ENCODE results near the gene MAN2C1.

MAN2C1 gene

GRCh38 chr15:75367913-75368688 is at the start of gene MAN2C1:
TSS of gene MAN2C1 (minus strand) at chr15:75368607. CDS start at chr15:75368583, 24 bp downstream.
- DNase-seq = peak; percentile 91 to 98 (median 97)

- DNase-seq = no peak
Observed at GRCh38 chr15:75416584-75416983, 48.2 kb upstream of the MAN2C1 start.

- no peak for DNase-seq
Observed at GRCh38 chr15:75410196-75410595, 41.8 kb upstream of the MAN2C1 start.

- DNase-seq = no peak
Observed at GRCh38 chr15:75407083-75407482, 38.7 kb upstream of the MAN2C1 start.

DNA sequence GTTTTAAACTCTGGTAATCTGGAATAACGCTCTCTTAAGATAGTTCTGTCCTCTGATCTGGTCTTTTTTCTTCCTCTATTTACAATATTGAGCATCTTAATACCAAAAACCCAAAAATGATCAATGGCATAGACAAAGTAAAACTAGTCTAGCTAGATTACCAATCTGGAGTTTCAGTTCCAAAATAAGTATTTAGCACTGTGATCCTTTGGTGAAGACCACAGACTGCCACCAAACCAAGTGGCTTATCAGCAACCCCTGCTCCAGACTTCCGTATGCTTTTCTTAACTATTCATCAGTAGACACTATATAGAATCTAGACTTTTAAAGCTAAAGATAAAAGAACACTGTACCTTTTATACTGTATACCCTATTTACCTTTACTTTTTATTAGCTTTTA is 35.5 kb upstream of the MAN2C1 start:
- DNase-seq = no peak

DNA sequence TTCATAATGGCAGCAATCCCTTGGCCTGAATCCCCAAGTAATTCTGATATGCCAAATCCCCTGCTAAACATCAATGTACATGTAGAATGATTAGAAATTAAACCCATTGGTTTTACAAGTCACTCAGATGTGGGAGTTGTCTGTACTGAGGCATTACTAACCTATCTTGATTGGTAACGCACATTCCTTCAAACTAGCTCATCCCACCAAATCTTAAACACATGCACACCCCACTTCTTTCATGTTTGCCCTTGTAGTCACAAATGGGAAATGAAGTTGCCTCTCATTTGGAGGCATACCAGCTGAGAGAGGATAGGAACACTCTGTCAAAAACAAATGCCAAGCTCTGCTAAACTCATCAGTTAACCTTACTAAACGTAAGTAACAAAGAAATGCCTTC is 29.1 kb upstream of the MAN2C1 start:
- DNase-seq = no peak

DNA sequence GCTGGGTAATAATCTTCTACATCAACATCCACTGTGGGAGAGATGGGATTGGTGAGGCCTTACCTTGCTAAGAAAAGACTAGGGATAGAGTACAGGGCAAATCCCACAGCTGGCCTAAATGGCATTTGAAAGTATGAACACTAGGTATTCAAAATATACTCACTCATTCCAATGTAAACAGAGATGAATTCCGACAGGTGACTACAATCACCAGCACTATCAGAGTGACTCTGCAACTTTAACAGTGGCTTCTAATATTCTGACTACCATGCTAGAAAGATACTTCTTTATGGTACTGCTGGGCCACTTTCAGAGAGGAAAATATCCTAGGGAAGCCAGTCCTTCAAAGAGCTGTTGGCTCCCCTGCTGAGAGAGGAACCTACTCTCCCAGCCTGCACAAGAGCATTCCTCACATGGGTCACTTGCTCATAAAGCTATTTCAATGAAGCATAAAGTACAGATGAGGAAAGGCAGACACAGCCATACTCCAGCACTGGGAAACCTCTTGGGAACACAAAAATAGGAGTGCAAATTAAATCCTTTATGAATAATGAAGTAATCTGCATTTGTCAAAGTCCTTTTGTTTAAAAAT is 21.5 kb upstream of the MAN2C1 start:
- peak in 1 of 3 experiments; percentile 74 for DNase-seq

- peak in 1 of 3 experiments; percentile 87 for DNase-seq
Observed at GRCh38 chr15:75383986-75384385, 15.6 kb upstream of the MAN2C1 start.

- DNase-seq = no peak
Observed at GRCh38 chr15:75380773-75381172, 12.4 kb upstream of the MAN2C1 start.

- no peak for DNase-seq
Observed at GRCh38 chr15:75371901-75372688, 3.7 kb upstream of the MAN2C1 start.

- DNase-seq = no peak
Observed at GRCh38 chr15:75371486-75371885, 3.1 kb upstream of the MAN2C1 start.

DNA sequence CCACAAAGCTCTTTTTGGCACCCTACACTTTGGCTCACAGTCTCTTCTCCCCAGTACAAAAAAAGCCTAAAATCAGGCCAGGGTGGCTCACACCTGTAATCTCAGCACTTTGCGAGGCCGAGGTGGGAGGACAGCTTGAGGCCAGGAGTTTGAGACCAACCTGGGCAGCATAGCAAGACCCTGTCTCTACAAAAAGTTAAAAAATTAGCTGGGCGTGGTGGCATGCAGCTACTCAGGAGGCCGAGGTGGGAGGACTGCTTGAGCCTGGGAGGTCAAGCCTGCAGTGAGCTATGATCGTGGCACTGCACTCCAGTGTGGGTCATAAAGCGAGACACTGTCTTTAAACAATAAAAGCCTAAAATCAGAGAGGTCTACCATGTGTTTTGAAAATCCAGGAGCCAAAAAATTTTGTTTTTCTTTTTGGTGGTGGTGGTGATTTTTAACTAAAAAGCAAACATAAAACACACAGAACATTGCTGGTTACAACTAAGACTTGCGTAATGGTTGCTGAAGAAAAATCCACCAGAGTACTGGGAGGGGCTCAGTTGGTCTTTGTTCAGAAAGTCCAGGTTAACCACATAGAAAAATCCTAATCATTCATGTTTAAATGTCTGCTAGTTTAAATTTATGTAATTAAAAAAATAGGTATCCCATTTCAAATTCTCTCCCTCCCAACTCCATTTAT is 1.6 kb upstream of the MAN2C1 start:
- DNase-seq = no peak

DNA sequence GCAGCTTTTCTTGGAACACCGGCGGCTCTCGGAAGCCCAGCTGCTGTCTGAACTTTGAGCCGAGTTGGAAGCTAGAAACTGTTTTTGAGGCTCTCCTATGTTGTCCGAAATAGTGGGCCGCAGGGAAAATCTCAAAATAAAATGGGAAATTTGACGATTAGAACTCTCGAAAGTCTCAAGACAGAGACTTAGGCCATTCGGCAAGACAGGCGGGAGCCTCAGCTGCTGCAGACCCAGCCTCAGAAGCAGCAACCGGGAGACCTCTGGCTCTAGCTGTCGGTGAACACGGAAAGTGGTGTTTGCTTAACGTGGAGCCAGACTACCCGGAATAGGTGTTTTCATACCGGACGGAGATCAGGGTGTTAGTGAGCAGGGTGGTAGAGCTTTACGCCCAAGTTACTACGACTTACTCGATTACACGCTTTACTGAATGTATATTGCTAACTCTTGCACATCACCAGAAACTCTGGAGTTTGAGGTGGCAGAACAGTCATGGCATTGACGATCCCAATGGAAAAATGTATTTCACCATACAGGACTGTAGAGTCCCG is 357 bp upstream of the MAN2C1 start:
- no peak for DNase-seq

- DNase-seq = no peak
Observed at GRCh38 chr15:75367406-75367912, 948 bp downstream of the MAN2C1 start.

DNA sequence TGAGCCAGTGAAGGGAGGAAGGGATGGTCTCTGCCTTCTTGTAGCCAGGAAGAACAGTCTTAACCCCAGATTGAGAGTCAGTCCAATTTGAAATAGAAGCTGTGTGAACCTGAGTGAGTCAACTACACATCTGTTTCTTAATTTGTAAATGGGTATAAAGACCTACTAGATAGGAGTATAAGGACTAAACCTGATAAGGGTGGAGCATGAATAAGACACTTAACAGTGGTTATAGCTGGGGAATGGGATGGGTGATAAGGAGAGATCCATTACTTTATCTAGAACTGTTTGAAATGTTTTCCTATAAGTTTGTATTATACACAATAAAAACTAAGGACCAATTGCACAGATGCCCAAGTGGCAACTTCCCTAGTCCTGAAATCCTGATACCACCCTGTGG is 1.4 kb downstream of the MAN2C1 start:
- DNase-seq = no peak

DNA sequence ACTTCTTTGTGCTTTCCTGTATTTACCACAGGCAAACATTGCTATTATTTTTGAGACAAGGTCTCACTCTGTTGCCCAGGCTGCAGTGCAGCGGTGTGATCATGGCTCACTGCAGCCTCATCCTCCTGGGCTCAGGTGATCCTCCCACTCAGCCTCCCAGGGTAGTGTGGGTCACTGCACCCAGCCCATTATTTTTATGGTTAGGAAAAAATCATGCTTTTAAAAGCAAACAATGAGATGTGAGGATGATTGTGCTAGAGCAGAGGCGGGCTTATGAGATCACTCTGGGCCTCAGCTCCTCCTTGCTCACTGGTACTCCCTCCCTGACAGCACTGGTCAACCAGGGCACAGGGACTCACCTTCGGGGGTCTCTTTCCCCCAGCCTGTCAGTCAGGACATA is 2.2 kb downstream of the MAN2C1 start:
- no peak for DNase-seq

GRCh38 chr15:75364881-75365280 is 3.5 kb downstream of the MAN2C1 start:
- no peak for DNase-seq

- DNase-seq = no peak
Observed at GRCh38 chr15:75363786-75364185, 4.6 kb downstream of the MAN2C1 start.

GRCh38 chr15:75362642-75363249 is 5.7 kb downstream of the MAN2C1 start:
- DNase-seq = no peak

DNA sequence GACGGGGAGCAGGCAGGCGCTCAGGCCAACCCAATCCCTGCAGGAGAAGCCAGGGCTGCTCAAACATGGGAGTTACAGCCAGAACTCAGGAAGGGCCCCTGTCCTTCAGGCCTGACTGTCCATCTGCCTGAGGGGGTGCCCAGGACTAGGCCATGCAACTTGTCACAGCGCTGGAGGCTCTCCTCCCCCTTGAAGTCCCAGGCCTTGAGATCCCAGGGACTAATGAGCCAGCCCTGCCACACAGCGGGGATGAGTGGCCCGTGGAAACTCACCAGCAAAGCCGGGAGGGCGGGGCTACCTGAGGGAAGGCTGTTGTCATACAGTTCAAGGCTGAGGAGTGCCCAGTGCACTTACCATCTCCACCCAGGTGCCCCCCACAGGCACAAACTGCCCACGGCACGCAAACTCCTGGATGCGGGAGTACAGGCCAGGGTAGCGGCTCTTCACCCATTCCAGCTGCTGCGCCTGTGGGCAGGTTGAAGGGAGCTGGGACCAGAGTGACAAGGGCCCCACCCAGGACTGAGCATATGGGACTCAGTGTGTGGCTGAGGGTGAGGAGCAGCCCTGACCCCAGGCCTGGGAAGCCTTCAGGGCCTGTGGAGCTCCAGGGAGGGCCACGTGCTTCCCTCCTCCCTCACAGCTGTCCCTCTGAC is 6.3 kb downstream of the MAN2C1 start:
- DNase-seq = no peak

DNA sequence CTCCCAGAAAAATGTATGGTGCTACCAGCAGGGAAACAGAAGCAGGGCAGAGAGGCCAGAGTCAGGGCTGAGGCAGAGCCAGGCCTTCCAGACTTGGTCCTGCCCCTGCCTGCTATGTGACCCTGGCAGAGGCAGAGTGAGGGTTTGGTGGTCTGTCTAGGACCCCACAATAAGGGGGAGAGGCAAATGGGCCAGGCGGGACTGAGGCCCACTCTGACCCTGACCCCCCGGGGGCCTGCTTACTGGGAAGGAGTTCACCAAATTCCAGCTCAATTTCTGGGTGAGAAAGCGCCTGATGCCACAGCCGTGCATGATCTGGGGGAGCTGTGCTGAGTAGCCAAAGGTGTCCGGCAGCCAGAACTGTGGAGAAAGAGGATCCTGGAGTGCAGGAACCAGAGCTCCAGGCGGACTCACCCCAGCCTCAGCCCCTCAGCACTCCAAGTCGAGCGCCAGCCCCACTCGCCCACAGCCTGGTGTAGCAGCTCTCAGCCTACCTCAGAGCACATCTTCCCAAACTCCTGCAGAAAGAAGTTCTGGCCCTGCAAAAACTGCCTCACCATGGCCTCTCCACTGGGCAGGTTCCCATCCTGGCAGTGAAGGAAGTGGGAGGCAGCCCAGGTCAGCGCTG is 6.9 kb downstream of the MAN2C1 start:
- DNase-seq = no peak

All from NCI-H1417 (cell line).